GM12891 (cell line): ENCODE results near the gene C4orf50.

Experiments
- PAX5 ChIP-seq: IDR thresholded peaks from 2 replicates; pipeline ENCODE4 v1.6.1; 2011; ENCODE audit warnings: low read length, moderate library complexity, mild to moderate bottlenecking; ENCODE audit not compliant: insufficient read depth, severe bottlenecking
- POLR2A ChIP-seq: IDR thresholded peaks from 2 replicates; pipeline ENCODE4 v1.6.1; 2011; ENCODE audit warnings: low read depth, low read length, control low read depth
- POLR2AphosphoS5 ChIP-seq: IDR thresholded peaks from 2 replicates; pipeline ENCODE4 v1.6.1; 2011; ENCODE audit warnings: low read depth, low read length, control low read depth
- POU2F2 ChIP-seq: IDR thresholded peaks from 2 replicates; pipeline ENCODE4 v1.6.1; 2011; ENCODE audit warnings: low read depth, mild to moderate bottlenecking, control low read depth, low read length, moderate library complexity
- TAF1 ChIP-seq: IDR thresholded peaks from 2 replicates; pipeline ENCODE4 v1.6.1; 2011; ENCODE audit warnings: low read depth, low read length, control low read depth

- TF ChIP-seq POU2F2 (no peak), POLR2A (no peak), POLR2AphosphoS5 (no peak), PAX5 (no peak), TAF1 (no peak)
Measured at GRCh38 chr4:5967783-5968182, 50.4 kb downstream of the C4orf50 start.
